ENCODE measurements around the gene NPAP1.

- TF ChIP-seq CTCF (IDR thresholded peaks at IDR 0.05) (no peak), POLR2A (IDR thresholded peaks at IDR 0.05) (no peak)
Observed at GRCh38 chr15:24684313-24684712, 8.7 kb downstream of the NPAP1 start.
